Measurements from ENCODE around the gene NEAT1.

NEAT1 gene

DNA sequence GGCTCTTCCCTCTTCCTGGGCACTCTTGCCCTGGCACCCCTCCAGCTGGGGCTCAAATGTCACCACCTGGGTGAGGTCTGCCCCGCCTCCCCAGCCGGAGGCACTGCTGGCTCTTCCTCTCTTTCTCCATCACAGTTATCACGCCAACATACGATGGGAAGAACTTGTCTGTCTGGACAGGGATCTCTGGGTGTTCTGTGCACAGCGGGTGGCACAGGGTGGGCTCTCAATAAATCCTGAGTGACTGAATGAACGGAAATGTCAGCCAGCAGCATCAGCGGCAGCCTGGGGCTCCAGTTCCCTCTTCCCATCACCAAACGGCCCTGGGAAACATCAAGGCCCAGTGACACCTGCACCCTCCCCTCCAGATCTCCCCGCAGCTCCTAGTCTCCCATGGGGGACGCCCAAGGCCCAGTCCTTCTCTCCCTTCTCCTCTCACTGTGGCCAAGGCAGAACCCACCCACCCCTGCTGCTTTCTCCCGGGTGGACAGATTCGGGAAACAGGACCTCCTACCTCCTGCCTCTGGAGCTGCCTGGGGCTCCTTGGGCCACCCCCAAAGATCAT lies 39.7 kb upstream of the NEAT1 start:
- TF ChIP-seq, protein P1, sequence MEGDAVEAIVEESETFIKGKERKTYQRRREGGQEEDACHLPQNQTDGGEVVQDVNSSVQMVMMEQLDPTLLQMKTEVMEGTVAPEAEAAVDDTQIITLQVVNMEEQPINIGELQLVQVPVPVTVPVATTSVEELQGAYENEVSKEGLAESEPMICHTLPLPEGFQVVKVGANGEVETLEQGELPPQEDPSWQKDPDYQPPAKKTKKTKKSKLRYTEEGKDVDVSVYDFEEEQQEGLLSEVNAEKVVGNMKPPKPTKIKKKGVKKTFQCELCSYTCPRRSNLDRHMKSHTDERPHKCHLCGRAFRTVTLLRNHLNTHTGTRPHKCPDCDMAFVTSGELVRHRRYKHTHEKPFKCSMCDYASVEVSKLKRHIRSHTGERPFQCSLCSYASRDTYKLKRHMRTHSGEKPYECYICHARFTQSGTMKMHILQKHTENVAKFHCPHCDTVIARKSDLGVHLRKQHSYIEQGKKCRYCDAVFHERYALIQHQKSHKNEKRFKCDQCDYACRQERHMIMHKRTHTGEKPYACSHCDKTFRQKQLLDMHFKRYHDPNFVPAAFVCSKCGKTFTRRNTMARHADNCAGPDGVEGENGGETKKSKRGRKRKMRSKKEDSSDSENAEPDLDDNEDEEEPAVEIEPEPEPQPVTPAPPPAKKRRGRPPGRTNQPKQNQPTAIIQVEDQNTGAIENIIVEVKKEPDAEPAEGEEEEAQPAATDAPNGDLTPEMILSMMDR (IDR thresholded peaks at IDR 0.05; ENCODE audit: borderline replicate concordance, insufficient read depth, low read depth, low read length): no peak
- peak overlapping the region; percentile 57 for H3K4me3 ChIP-seq (ENCODE audit: low read depth, low read length)

DNA sequence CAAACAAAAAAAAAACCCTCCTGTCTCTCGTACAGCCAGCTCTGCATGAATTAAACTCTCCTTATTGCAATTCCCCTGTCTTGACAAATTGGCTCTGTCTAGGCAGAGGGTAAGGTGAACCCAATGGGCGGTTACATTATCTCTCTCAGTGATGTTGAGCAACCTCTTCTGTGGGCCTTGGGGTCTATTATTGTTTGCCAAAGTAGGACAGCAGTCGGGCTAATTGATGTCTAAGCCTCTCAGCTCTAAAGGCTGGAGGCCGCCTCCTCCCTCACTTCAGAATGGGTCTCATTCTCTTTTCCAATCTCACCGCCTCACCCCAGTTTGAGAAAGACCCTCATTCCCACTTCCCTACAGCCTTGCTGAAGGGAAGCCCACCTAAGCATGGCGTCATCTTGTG lies 38.8 kb upstream of the NEAT1 start:
- TF ChIP-seq, protein P1 (IDR thresholded peaks at IDR 0.05; ENCODE audit: borderline replicate concordance, insufficient read depth, low read depth, low read length): no peak
- H3K4me3 ChIP-seq (ENCODE audit: low read depth, low read length): no peak overlapping the region

DNA sequence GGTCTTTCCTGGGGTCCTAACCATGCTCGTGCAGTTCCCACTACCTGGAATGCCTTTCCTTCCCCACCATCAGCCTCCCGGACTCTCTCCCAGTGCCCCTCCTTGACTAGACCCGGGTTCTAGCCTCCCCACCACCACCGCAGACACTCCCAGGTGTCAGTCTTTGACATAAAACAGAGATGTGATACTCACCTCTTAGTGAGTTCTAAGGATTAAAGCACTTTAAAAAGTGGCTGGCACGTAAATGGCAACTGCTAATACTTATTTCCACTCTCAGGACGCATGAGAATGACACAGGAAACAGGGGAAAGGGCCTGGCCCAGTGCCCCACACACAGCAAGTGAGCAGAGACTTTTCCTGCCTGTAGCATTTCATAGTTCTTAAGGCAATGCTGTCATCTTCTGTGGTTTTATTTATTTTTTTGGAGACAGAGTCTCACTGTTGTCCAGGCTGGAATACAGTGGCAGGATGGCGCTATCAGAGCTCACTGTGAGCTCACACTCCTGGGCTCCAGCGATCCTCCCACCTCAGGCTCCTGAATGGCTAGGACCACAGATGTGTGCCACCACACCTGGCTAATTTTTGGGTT lies 38.2 kb upstream of the NEAT1 start:
- TF ChIP-seq, protein P1 (IDR thresholded peaks at IDR 0.05; ENCODE audit: borderline replicate concordance, insufficient read depth, low read depth, low read length): no peak
- no peak overlapping the region for H3K4me3 ChIP-seq (ENCODE audit: low read depth, low read length)

DNA sequence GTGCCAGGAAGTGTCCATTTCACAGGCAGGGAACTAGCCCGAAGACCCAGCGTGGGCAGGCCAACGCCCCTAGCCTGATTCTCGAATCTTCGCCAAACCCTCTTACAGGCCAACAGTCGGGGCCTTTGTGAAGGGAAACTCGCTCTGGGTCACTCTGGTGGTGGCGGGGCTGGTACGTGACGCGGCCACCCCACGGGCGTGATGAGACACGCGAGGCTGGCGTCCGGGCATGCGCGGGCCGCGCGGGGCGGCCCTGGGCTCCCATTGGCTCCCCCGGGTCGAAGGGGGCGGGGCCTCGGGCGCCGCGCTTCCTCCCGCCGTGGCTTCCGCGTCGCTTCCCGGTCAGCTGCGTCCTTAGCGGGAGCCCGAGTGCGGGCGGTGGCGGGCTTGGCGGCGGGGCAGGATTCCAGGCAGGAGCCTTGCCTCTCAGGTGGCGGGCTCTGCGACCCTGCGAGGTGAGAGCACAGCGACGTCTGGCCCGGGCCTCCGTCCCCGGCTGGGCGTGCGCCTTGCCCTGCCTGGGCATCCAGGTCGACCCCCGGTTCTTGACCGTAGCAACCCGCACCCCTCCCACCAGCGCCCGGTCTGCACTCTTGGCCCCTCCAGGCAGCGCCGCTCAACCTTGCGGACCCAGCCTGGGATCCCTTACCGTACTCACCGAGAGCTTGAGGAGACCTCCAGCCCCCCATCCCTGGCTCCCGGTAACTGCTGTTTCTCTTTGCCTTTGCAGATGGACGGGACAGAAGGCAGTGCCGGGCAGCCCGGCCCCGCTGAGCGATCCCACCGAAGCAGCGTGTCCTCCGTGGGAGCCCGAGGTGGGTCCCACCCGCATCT lies 36.1 kb upstream of the NEAT1 start, which contains the start of gene FRMD8:
FRMD8 (plus strand) TSS at position 331 of the 834 bp plus-strand sequence; CDS start at position 731, 400 bp downstream.
- H3K4me3 ChIP-seq (ENCODE audit: low read depth, low read length): peak within 1 kb of the TSS; percentile 81

DNA sequence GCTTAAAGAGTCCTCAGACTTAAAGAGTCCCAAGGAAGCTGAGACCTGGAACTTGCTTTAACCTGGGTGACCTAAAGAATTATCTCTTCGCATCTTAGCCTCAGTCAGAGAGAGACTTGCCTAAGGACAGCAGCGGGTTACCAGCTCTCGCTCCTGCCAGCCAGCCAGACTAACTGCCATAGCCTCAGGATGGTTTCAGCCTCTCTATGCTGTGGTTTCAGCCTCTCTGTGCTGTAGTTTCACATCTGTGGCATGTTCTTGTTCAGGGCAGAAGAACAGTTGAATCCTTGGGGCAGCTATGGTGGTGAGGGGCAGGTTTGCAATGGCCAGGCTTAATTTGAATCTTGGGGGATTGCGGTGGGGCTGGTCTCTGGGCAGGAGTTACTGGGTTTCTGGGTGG lies 33.9 kb upstream of the NEAT1 start:
- TF ChIP-seq, protein P1 (IDR thresholded peaks at IDR 0.05; ENCODE audit: borderline replicate concordance, insufficient read depth, low read depth, low read length): no peak
- no peak overlapping the region for H3K4me3 ChIP-seq (ENCODE audit: low read depth, low read length)

More for the DNA sequence above, 36.1 kb upstream of the NEAT1 start, which contains the start of gene FRMD8:
- TF ChIP-seq, protein P1 (IDR thresholded peaks at IDR 0.05; ENCODE audit: borderline replicate concordance, insufficient read depth, low read depth, low read length): no peak

GRCh38 chr11:65389294-65389980 lies 33.2 kb upstream of the NEAT1 start:
- TF ChIP-seq, protein P1 (IDR thresholded peaks at IDR 0.05; ENCODE audit: borderline replicate concordance, insufficient read depth, low read depth, low read length): no peak
- H3K4me3 ChIP-seq (ENCODE audit: low read depth, low read length): no peak overlapping the region

Measured in GM12875 (cell line).